A673 (cell line): ENCODE data around the gene LUZP2.

ENCODE experiments used
- EZH2 ChIP-seq: fragments of 200-600 bp; sonication (generic); IDR thresholded peaks from 2 replicates; pipeline ENCODE4 v1.6.1; 2017; ENCODE audit warnings: borderline replicate concordance, low read depth, mild to moderate bottlenecking, mixed read lengths, antibody characterized with exemption, low read length; ENCODE audit not compliant: poor library complexity, severe bottlenecking
- TF ChIP-seq, protein P1 (sequence below): fragments of 300-800, 200-600 bp; sonication (generic); conservative IDR thresholded peaks from 2 replicates; pipeline ENCODE4 v1.5.1; 2017; ENCODE audit warnings: low read depth, mild to moderate bottlenecking, antibody characterized with exemption, low read length, moderate library complexity, mixed read lengths

DNA sequence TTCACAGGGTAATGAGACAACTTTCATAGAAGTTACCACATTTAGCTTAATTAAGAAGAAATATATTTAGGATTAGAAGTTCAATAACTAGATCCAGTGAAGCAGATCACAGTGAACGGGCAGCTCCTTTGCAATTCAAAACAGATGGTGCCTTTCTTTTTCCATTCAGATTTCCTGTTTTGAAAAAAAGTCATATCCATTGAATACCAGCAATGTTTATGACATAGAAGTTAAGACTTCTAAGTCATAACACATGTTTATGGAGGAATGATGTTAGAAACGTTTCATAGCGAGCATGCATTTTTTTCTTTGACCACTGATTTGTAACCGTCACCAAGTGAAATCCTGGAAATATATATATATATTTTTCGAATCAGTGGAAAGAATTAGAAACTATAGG is 24.7 kb downstream of the LUZP2 start:
- TF ChIP-seq, protein P1, sequence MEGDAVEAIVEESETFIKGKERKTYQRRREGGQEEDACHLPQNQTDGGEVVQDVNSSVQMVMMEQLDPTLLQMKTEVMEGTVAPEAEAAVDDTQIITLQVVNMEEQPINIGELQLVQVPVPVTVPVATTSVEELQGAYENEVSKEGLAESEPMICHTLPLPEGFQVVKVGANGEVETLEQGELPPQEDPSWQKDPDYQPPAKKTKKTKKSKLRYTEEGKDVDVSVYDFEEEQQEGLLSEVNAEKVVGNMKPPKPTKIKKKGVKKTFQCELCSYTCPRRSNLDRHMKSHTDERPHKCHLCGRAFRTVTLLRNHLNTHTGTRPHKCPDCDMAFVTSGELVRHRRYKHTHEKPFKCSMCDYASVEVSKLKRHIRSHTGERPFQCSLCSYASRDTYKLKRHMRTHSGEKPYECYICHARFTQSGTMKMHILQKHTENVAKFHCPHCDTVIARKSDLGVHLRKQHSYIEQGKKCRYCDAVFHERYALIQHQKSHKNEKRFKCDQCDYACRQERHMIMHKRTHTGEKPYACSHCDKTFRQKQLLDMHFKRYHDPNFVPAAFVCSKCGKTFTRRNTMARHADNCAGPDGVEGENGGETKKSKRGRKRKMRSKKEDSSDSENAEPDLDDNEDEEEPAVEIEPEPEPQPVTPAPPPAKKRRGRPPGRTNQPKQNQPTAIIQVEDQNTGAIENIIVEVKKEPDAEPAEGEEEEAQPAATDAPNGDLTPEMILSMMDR = no peak
- TF ChIP-seq EZH2 = no peak
